GM23338 (cell line): ENCODE measurements around the gene PRKD3.

ENCODE experiments used
- CREB1 ChIP-seq: fragments of 250-450 bp; sonication (Bioruptor Pico); IDR thresholded peaks from 2 replicates; pipeline ENCODE4 v1.5.0; 2020; ENCODE audit warnings: low read depth, mild to moderate bottlenecking, moderate library complexity
- CTCF ChIP-seq, 2 experiments: fragments of 200-600 bp in 1 of 2; sonication (generic) in 1 of 2; conservative IDR thresholded peaks; 2 replicates each; pipeline versions ENCODE4 v1.5.1 to v1.6.1; 2016 to 2017; ENCODE audit warnings: antibody characterized with exemption in 2 of 2, low read depth in 2 of 2, mild to moderate bottlenecking in 2 of 2, moderate library complexity in 1 of 2
- EZH2 ChIP-seq: fragments of 200-600 bp; sonication (generic); IDR thresholded peaks from one replicate; pipeline ENCODE4 v1.8.0; 2017; ENCODE audit warnings: antibody characterized with exemption, mild to moderate bottlenecking, low read depth; ENCODE audit not compliant: unreplicated experiment
- EZH2phosphoT487 ChIP-seq: fragments of 200-600 bp; sonication (generic); IDR thresholded peaks from one replicate; pipeline ENCODE4 v1.8.1; 2018; ENCODE audit warnings: antibody characterized with exemption; ENCODE audit not compliant: unreplicated experiment
- JUNB ChIP-seq: IDR thresholded peaks from one replicate; pipeline ENCODE4 v1.6.1; 2016; ENCODE audit warnings: antibody characterized with exemption; ENCODE audit not compliant: unreplicated experiment
- NANOG ChIP-seq: IDR thresholded peaks from 2 replicates; pipeline ENCODE4 v1.6.1; 2016; ENCODE audit warnings: antibody characterized with exemption, borderline replicate concordance
- POLR2AphosphoS5 ChIP-seq: IDR thresholded peaks from 2 replicates; pipeline ENCODE4 v1.6.1; 2016; ENCODE audit warnings: antibody characterized with exemption, low read depth
- TF ChIP-seq, protein P1 (sequence below): IDR thresholded peaks from one replicate; pipeline ENCODE4 v1.6.1; 2018; ENCODE audit warnings: antibody characterized with exemption; ENCODE audit not compliant: unreplicated experiment

DNA sequence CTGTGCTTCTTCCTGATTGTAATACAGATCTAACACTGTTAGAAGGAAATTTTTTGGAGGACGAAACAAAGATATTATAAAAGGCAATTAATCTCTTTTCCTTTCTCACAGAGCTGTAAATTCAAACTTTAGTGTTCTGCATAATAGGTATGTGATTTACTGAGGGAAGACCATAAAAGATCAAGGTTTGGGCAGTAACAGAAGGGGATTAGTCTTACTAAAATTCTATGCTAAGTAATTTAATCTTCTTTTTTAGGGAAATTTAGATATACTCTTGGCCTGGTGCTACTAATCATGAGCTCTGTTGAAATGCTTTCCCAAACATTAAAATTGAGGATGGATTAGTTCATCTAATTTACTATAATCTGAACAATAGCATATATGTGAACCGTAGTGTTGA lies 11.0 kb upstream of the PRKD3 start:
- TF ChIP-seq CTCF (conservative IDR thresholded peaks at IDR 0.05; ENCODE audit: low read depth in 2 of 2) (no peak), EZH2 (no peak), JUNB (no peak), EZH2phosphoT487 (no peak), NANOG (no peak), POLR2AphosphoS5 (no peak), CREB1 (CRISPR knock-in tag) (no peak)
- TF ChIP-seq, protein P1, sequence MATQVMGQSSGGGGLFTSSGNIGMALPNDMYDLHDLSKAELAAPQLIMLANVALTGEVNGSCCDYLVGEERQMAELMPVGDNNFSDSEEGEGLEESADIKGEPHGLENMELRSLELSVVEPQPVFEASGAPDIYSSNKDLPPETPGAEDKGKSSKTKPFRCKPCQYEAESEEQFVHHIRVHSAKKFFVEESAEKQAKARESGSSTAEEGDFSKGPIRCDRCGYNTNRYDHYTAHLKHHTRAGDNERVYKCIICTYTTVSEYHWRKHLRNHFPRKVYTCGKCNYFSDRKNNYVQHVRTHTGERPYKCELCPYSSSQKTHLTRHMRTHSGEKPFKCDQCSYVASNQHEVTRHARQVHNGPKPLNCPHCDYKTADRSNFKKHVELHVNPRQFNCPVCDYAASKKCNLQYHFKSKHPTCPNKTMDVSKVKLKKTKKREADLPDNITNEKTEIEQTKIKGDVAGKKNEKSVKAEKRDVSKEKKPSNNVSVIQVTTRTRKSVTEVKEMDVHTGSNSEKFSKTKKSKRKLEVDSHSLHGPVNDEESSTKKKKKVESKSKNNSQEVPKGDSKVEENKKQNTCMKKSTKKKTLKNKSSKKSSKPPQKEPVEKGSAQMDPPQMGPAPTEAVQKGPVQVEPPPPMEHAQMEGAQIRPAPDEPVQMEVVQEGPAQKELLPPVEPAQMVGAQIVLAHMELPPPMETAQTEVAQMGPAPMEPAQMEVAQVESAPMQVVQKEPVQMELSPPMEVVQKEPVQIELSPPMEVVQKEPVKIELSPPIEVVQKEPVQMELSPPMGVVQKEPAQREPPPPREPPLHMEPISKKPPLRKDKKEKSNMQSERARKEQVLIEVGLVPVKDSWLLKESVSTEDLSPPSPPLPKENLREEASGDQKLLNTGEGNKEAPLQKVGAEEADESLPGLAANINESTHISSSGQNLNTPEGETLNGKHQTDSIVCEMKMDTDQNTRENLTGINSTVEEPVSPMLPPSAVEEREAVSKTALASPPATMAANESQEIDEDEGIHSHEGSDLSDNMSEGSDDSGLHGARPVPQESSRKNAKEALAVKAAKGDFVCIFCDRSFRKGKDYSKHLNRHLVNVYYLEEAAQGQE: no peak
